ENCODE measurements around the gene CFAP100.

CFAP100 gene

GRCh38 chr3:126394179-126394976 lies at the start of gene CFAP100:
Gene CFAP100, plus strand, starts transcription at chr3:126394909. Its CDS starts 1,092 bp downstream, at chr3:126396001.
- no peak within 1 kb of the TSS for H3K9ac ChIP-seq
- H3K4me2 ChIP-seq, result no peak within 1 kb of the TSS
- no peak within 1 kb of the TSS for H3K4me3 ChIP-seq (IDR thresholded peaks at IDR 0.05; ENCODE audit: insufficient read depth, low read depth, low read length)
- H3K4me1 ChIP-seq (ENCODE audit: low read depth, poor library complexity, severe bottlenecking), result no peaks in the 10 kb centered on the region
- TF ChIP-seq CTCF (conservative IDR thresholded peaks at IDR 0.05; ENCODE audit: low read depth, low read length), result no peak
- no peak within 1 kb of the TSS for H3K27ac ChIP-seq
- H3K79me2 ChIP-seq (ENCODE audit: insufficient read depth, low read depth), result no peaks in the 10 kb centered on the region
- H4K20me1 ChIP-seq (ENCODE audit: insufficient read depth), result no peaks in the 10 kb centered on the region
- no peaks in the 10 kb centered on the region for H3K36me3 ChIP-seq (ENCODE audit: insufficient read depth)
- H3K27me3 ChIP-seq (ENCODE audit: insufficient read depth, low read depth), result no peaks in the 10 kb centered on the region
- H2AFZ ChIP-seq (ENCODE audit: low read depth), result no peak within 1 kb of the TSS

- no peaks in the 10 kb centered on the region for H3K79me2 ChIP-seq (ENCODE audit: insufficient read depth, low read depth)
- H3K4me2 ChIP-seq, result no peak overlapping the region
- H3K9ac ChIP-seq, result no peak overlapping the region
- no peaks in the 10 kb centered on the region for H3K36me3 ChIP-seq (ENCODE audit: insufficient read depth)
- 0 out of 2 replicates have a peak, but pooled peaks cover under 1% of the 10 kb centered on the region for H3K27me3 ChIP-seq (ENCODE audit: insufficient read depth, low read depth)
- no peak for TF ChIP-seq CTCF (conservative IDR thresholded peaks at IDR 0.05; ENCODE audit: low read depth, low read length)
- no peak overlapping the region for H2AFZ ChIP-seq (ENCODE audit: low read depth)
- no peak overlapping the region for H3K4me3 ChIP-seq (IDR thresholded peaks at IDR 0.05; ENCODE audit: insufficient read depth, low read depth, low read length)
- no peak overlapping the region for H3K27ac ChIP-seq
- no peaks in the 10 kb centered on the region for H4K20me1 ChIP-seq (ENCODE audit: insufficient read depth)
- no peaks in the 10 kb centered on the region for H3K4me1 ChIP-seq (ENCODE audit: low read depth, poor library complexity, severe bottlenecking)
Observed at GRCh38 chr3:126345231-126345630, 49.5 kb upstream of the CFAP100 start.

GRCh38 chr3:126345641-126346460 lies 48.9 kb upstream of the CFAP100 start:
- no peaks in the 10 kb centered on the region for H3K36me3 ChIP-seq (ENCODE audit: insufficient read depth)
- no peak overlapping the region for H3K9ac ChIP-seq
- no peak overlapping the region for H2AFZ ChIP-seq (ENCODE audit: low read depth)
- TF ChIP-seq CTCF (conservative IDR thresholded peaks at IDR 0.05; ENCODE audit: low read depth, low read length), result no peak
- no peak overlapping the region for H3K4me3 ChIP-seq (IDR thresholded peaks at IDR 0.05; ENCODE audit: insufficient read depth, low read depth, low read length)
- no peak overlapping the region for H3K27ac ChIP-seq
- no peaks in the 10 kb centered on the region for H3K4me1 ChIP-seq (ENCODE audit: low read depth, poor library complexity, severe bottlenecking)
- 0 out of 2 replicates have a peak, but pooled peaks cover 2% of the 10 kb centered on the region for H3K27me3 ChIP-seq (ENCODE audit: insufficient read depth, low read depth)
- no peak overlapping the region for H3K4me2 ChIP-seq
- H4K20me1 ChIP-seq (ENCODE audit: insufficient read depth), result no peaks in the 10 kb centered on the region
- no peaks in the 10 kb centered on the region for H3K79me2 ChIP-seq (ENCODE audit: insufficient read depth, low read depth)

- Histone ChIP-seq H3K27me3 (ENCODE audit: insufficient read depth, low read depth) (0 out of 2 replicates have a peak, but pooled peaks cover 2% of the 10 kb centered on the region), H3K4me2 (no peak overlapping the region), H3K9ac (no peak overlapping the region), H3K36me3 (ENCODE audit: insufficient read depth) (no peaks in the 10 kb centered on the region), H3K4me1 (ENCODE audit: low read depth, poor library complexity, severe bottlenecking) (no peaks in the 10 kb centered on the region), H3K27ac (no peak overlapping the region), H4K20me1 (ENCODE audit: insufficient read depth) (no peaks in the 10 kb centered on the region), H3K79me2 (ENCODE audit: insufficient read depth, low read depth) (no peaks in the 10 kb centered on the region), H2AFZ (ENCODE audit: low read depth) (no peak overlapping the region), H3K4me3 (IDR thresholded peaks at IDR 0.05; ENCODE audit: insufficient read depth, low read depth, low read length) (no peak overlapping the region)
- no peak for TF ChIP-seq CTCF (conservative IDR thresholded peaks at IDR 0.05; ENCODE audit: low read depth, low read length)
Observed at GRCh38 chr3:126346466-126346865, 48.2 kb upstream of the CFAP100 start.
